AG04450 (cell line): Measurements from ENCODE around the gene KLHL25. TPM values are rescaled to one million over a fixed set of nuclear protein-coding genes. Genes with fewer than 3 reads are reported as not detected.

Source experiments
- CTCF ChIA-PET: fragments of 300-600, 350-600 bp; formaldehyde crosslinking; extraction: SDS; loops from one replicate; lab custom pipeline; 2022; ENCODE audit warnings: antibody characterized with exemption, inconsistent platforms; lab: Charles Lee
- POLR2A ChIA-PET: fragments of 350-600 bp; formaldehyde crosslinking; extraction: SDS; loops from one replicate; lab custom pipeline; 2021; ENCODE audit warnings: antibody characterized with exemption, inconsistent platforms; lab: Yijun Ruan, JAX
- DNase-seq: peaks from one replicate; pipeline ENCODE4 v3.0.0-alpha.2; 2011; ENCODE audit warnings: low read depth, low spot score
- H3K27ac ChIP-seq: one replicate; pipeline ENCODE4 v1.5.1; 2012; ENCODE audit warnings: low read depth, low read length, control low read depth
- H3K27me3 ChIP-seq: one replicate; pipeline ENCODE4 v1.6.0; 2012; ENCODE audit warnings: low read length; ENCODE audit not compliant: control insufficient read depth, insufficient read depth
- H3K4me3 ChIP-seq: 2 replicates; pipeline ENCODE4 v1.5.1; 2011; ENCODE audit warnings: mild to moderate bottlenecking, low read depth, low read length, control low read depth
- H3K9me3 ChIP-seq: 2 replicates; pipeline ENCODE4 v1.5.1; 2012; ENCODE audit warnings: low read length; ENCODE audit not compliant: control insufficient read depth, insufficient read depth
- CTCF ChIP-seq: IDR thresholded peaks from 2 replicates; pipeline ENCODE4 v1.5.1; 2011; ENCODE audit warnings: low read depth, low read length, control low read depth, inconsistent platforms
- polyA plus RNA-seq: library from polyadenylated mRNA; depleted of rRNA; stranded (reverse); fragments of >200 nt; gene quantifications from 2 replicates; pipeline ENCODE4 v1.2.3, GENCODE V29; 2011

The KLHL25 gene
- polyA plus RNA-seq, 1 experiment: 2.9 TPM

DNA sequence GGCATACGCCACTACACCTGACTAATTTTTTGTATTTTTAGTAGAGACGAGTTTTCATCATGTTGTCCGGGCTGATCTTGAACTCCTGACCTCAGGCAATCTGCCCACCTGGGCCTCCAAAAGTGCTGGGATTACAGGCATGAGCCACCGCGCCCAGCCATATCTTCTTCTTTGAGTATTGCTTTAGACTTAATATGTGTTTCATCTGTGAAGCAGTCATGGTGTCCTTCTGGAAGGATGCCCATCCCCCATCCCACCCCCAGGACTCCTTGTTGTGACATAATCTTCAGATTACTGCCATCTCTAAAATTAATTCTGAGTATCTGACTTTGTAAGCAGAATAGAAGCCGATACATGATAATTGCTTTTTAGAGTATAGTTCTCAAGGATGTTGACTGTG, 57.7 kb downstream of the KLHL25 start:
- ChIA-PET CTCF (interaction anchor here (2.2 kb wide), 1 partner anchor 103 kb away, joined by 9 read pairs; no protein-coding TSS in a partner anchor), POLR2A (no interaction called here)
- H3K27me3 ChIP-seq: no peaks in the 10 kb centered on the region
- H3K4me3 ChIP-seq: no peak overlapping the region
- H3K27ac ChIP-seq: no peak overlapping the region
- H3K9me3 ChIP-seq: peaks cover 4% of the 10 kb centered on the region; the same call in 1 of the 2 replicates
- TF ChIP-seq CTCF: no peak
- no peak for DNase-seq

- CTCF ChIA-PET: interaction anchor here (3.8 kb wide), 2 partner anchors 97 to 107 kb away, joined by 53 to 73 read pairs; no protein-coding TSS in a partner anchor
- H3K27me3 ChIP-seq: no peaks in the 10 kb centered on the region
- no peak for DNase-seq
- no peak overlapping the region for H3K4me3 ChIP-seq
- peaks cover 4% of the 10 kb centered on the region; the same call in 1 of the 2 replicates for H3K9me3 ChIP-seq
- POLR2A ChIA-PET: no interaction called here
- TF ChIP-seq CTCF: no peak
- no peak overlapping the region for H3K27ac ChIP-seq
Observed at GRCh38 chr15:85733416-85733815, 61.3 kb downstream of the KLHL25 start.

- POLR2A ChIA-PET: no interaction called here
- Histone ChIP-seq H3K9me3 (peaks cover 4% of the 10 kb centered on the region; the same call in 1 of the 2 replicates), H3K27me3 (no peaks in the 10 kb centered on the region), H3K27ac (no peak overlapping the region), H3K4me3 (no peak overlapping the region)
- peak; percentile 69 for TF ChIP-seq CTCF
- CTCF ChIA-PET: interaction anchor here (0.7 to 4.3 kb wide), 15 partner anchors 9 to 417 kb away, joined by 3 to 78 read pairs (median 5); no protein-coding TSS in a partner anchor
- peak; percentile 37 for DNase-seq
Observed at GRCh38 chr15:85730001-85730820, 64.5 kb downstream of the KLHL25 start.

DNA sequence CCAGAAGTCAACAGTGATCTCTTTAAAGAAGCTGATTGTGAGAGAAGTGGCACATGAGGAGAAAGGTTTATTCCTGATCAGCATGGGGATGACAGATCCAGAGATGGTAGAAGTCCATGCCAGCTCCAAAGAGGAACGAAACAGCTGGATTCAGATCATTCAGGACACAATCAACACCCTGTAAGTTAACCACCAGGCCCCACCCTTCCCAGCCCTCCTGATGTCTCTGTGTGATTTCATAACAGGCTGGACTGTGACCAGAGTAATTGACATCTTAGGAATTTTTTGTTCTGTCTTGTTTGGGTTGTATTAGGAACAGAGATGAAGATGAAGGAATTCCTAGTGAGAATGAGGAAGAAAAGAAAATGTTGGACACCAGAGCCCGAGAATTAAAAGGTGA, 67.7 kb downstream of the KLHL25 start:
- Histone ChIP-seq H3K4me3 (no peak overlapping the region), H3K9me3 (no peaks in the 10 kb centered on the region), H3K27ac (no peak overlapping the region), H3K27me3 (no peaks in the 10 kb centered on the region)
- DNase-seq: no peak
- no peak for TF ChIP-seq CTCF
- ChIA-PET POLR2A (interaction anchor here (0.8 kb wide), 1 partner anchor 108 kb away, joined by 5 read pairs; no protein-coding TSS in a partner anchor), CTCF (interaction anchor here (4.3 kb wide), 1 partner anchor 113 kb away, joined by 78 read pairs; no protein-coding TSS in a partner anchor)

GRCh38 chr15:85726454-85726853, 68.3 kb downstream of the KLHL25 start:
- H3K27ac ChIP-seq: no peak overlapping the region
- DNase-seq: no peak

More at GRCh38 chr15:85726454-85726853, 68.3 kb downstream of the KLHL25 start:
- Histone ChIP-seq H3K27me3 (no peaks in the 10 kb centered on the region), H3K4me3 (no peak overlapping the region), H3K9me3 (no peaks in the 10 kb centered on the region)
- CTCF ChIA-PET: interaction anchor here (1.0 to 4.3 kb wide), 2 partner anchors 9 to 114 kb away, joined by 3 to 78 read pairs; no protein-coding TSS in a partner anchor
- TF ChIP-seq CTCF: no peak
- POLR2A ChIA-PET: interaction anchor here (0.8 kb wide), 1 partner anchor 108 kb away, joined by 5 read pairs; no protein-coding TSS in a partner anchor
